HFF-Myc (cell line): ENCODE results near the gene FNIP1.
"Not testable (repeated sequence)": the region's sequence is repeated elsewhere in the genome, so short reads cannot be mapped to it uniquely, and the experiment has no call there.

Experiments used
- DNase-seq: peaks from one replicate; pipeline ENCODE4 v3.0.0-alpha.2; 2011; ENCODE audit warnings: low read depth; ENCODE audit errors: extremely low read depth
- H3K4me3 ChIP-seq: replicated peaks from 2 replicates; pipeline ENCODE4 v1.5.1; 2011; ENCODE audit warnings: low read depth, mild to moderate bottlenecking, control low read depth, low read length
- CTCF ChIP-seq: IDR thresholded peaks from 2 replicates; pipeline ENCODE4 v1.5.1; 2012; ENCODE audit warnings: mild to moderate bottlenecking, low read depth, low read length, control low read depth; ENCODE audit errors: missing control alignments

FNIP1 gene

GRCh38 chr5:131796793-131797693 lies at the start of gene FNIP1:
TSS of gene FNIP1 (minus strand) at chr5:131797017. CDS start at chr5:131796921, 96 bp downstream.
- peak within 1 kb of the TSS; percentile 91 for H3K4me3 ChIP-seq
- no peak for TF ChIP-seq CTCF
- DNase-seq = peak; percentile 73

GRCh38 chr5:131846536-131846935 lies 49.7 kb upstream of the FNIP1 start:
- DNase-seq = no peak
- no peak for TF ChIP-seq CTCF
- no peak overlapping the region for H3K4me3 ChIP-seq

GRCh38 chr5:131845828-131846227 lies 49.0 kb upstream of the FNIP1 start:
- TF ChIP-seq CTCF = no peak
- H3K4me3 ChIP-seq = no peak overlapping the region
- DNase-seq = no peak

- not testable (repeated sequence) for DNase-seq, H3K4me3 ChIP-seq
These were observed 46.2 kb upstream of the FNIP1 start for GRCh38 chr5:131842971-131843370.

- H3K4me3 ChIP-seq, DNase-seq: not testable (repeated sequence)
These were observed 35.9 kb upstream of the FNIP1 start for GRCh38 chr5:131832702-131833101.

- no peak overlapping the region for H3K4me3 ChIP-seq
- no peak for DNase-seq
- no peak for TF ChIP-seq CTCF
These were observed 28.7 kb upstream of the FNIP1 start for GRCh38 chr5:131825404-131826013.

- TF ChIP-seq CTCF = no peak
- no peak overlapping the region for H3K4me3 ChIP-seq
- no peak for DNase-seq
These were observed 27.8 kb upstream of the FNIP1 start for GRCh38 chr5:131824631-131825030.
